Upper lobe of left lung (tissue), 6 donors: ENCODE measurements around the gene DLX6. TPM values are rescaled to one million over a fixed set of nuclear protein-coding genes. Genes with fewer than 3 reads are reported as not detected.

Source experiments
- ATAC-seq, 2 donors: fragments of 200-7000 bp; cut with Tn5 transposase; one replicate each; pipeline ENCODE4 v1.9.1; 2022; ENCODE audit warnings: mild to moderate bottlenecking in 2 of 2, moderate library complexity in 2 of 2; ENCODE audit not compliant: low FRiP score in 2 of 2
- DNase-seq, 2 donors: peaks; one replicate each; pipeline ENCODE4 v3.0.0-alpha.2; 2019 to 2020
- H3K27ac ChIP-seq, 4 donors: fragments of 200-600 bp; sonication (generic); one replicate each; pipeline ENCODE4 v1.5.1; 2016 to 2019
- H3K27me3 ChIP-seq, 4 donors: fragments of 200-600 bp; sonication (generic); one replicate each; pipeline ENCODE4 v1.5.1; 2017 to 2019
- H3K36me3 ChIP-seq, 4 donors: fragments of 200-600 bp; sonication (generic); one replicate each; pipeline ENCODE4 v1.5.1; 2016 to 2019
- H3K4me1 ChIP-seq, 4 donors: fragments of 200-600 bp; sonication (generic); one replicate each; pipeline ENCODE4 v1.5.1; 2018 to 2019
- H3K4me3 ChIP-seq, 4 donors: fragments of 200-600 bp; sonication (generic); one replicate each; pipeline ENCODE4 v1.5.1; 2017 to 2019; ENCODE audit warnings: mild to moderate bottlenecking in 2 of 4, moderate library complexity in 1 of 4
- H3K9me3 ChIP-seq, 4 donors: fragments of 200-600 bp; sonication (generic); one replicate each; pipeline ENCODE4 v1.5.1; 2018 to 2019
- EP300 ChIP-seq, 4 donors: sonication (generic); formaldehyde crosslinking; IDR thresholded peaks; one replicate each; pipeline ENCODE4 v1.5.1; 2017; ENCODE audit warnings: antibody characterized with exemption in 4 of 4, control low read depth in 2 of 4
- POLR2A ChIP-seq, 4 donors: fragments of 450-650 bp; IDR thresholded peaks; one replicate each; pipeline ENCODE4 v1.5.1; 2016 to 2017; ENCODE audit warnings: antibody characterized with exemption in 4 of 4, mild to moderate bottlenecking in 2 of 4
- POLR2AphosphoS5 ChIP-seq, 2 donors: sonication (generic); formaldehyde crosslinking; IDR thresholded peaks; one replicate each; pipeline ENCODE4 v1.5.1; 2017; ENCODE audit warnings: antibody characterized with exemption in 2 of 2
- WGBS, 2 donors: methylation state at CpG; one replicate each; pipeline ENCODE4 v1.1.5; 2017 to 2018; 5-methylcytosine and 5-hydroxymethylcytosine counted together
- small RNA-seq, 4 donors: library from RNA; depleted of rRNA; stranded (forward); fragments of <200 nt; gene quantifications; one replicate each; pipeline ENCODE3, GENCODE V24; 2016
- total RNA-seq, 6 donors: library from RNA; depleted of rRNA in 4 of 6; stranded (reverse); fragments of >200 nt in 4 of 6; gene quantifications; one replicate each; pipeline versions ENCODE4 v1.1.0 to v1.2.1, GENCODE V29; 2016 to 2021
- TF ChIP-seq, protein P1 (sequence below), 6 experiments: fragments of 450-650 bp in 4 of 6; fragments of 200-600 bp in 2 of 6; sonication (generic) in 2 of 6; IDR thresholded peaks; one replicate each; pipeline ENCODE4 v1.5.1; 2016 to 2019; ENCODE audit warnings: antibody characterized with exemption in 6 of 6
- donor health status: DM: no; HTN: no; CAD: no; lungs with moderate emphysema.
- donor health status: DM: no; HTN: yes; CAD: no; lungs with severe emphysema.

Gene DLX6
- total RNA-seq, 6 donors from 2014 or later, result not detected

DNA sequence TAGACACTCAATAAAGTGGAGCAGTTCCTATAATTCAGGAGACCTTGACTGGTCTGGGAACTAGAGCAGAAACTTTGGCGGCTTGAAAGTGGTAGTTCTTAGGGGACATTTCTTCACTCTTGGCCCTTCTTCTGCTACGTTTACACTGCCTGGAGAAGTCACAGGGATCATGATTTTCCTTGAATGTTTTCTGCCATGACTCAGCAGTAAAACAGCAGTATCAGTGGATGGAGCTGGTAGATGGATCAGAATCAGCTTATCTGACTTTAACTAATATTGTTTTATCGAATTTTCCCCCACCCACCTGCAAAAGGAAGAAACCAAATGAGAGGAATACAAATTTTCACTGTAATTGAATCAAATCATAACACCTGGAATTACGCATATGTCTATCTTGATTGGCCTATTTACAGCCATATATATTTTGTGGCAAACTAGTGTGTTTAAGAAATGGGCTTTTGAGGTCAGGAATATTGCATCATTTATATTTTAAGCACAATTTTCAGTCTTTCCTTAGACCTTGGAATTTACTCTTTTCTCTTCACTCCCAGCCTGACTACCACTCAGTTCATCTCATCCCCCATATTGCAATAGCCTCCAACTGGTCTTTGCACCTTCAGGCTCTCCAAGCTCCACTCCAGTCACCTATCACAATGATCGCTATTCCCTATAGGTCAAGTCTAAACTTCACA lies 34.2 kb downstream of the DLX6 start:
- ATAC-seq, result no peak
- H3K27ac ChIP-seq, result no peak overlapping the region
- no peaks in the 10 kb centered on the region for H3K27me3 ChIP-seq
- no peaks in the 10 kb centered on the region for H3K36me3 ChIP-seq
- 73 to 79% methylated on average over 5 of the region's 5 CpGs for WGBS, 2 donors
- no peaks in the 10 kb centered on the region for H3K9me3 ChIP-seq
- no peak for DNase-seq
- H3K4me3 ChIP-seq, result no peak overlapping the region
- no peak for TF ChIP-seq POLR2A (IDR thresholded peaks at IDR 0.05)
- no peak for TF ChIP-seq EP300 (IDR thresholded peaks at IDR 0.05)
- TF ChIP-seq, protein P1, sequence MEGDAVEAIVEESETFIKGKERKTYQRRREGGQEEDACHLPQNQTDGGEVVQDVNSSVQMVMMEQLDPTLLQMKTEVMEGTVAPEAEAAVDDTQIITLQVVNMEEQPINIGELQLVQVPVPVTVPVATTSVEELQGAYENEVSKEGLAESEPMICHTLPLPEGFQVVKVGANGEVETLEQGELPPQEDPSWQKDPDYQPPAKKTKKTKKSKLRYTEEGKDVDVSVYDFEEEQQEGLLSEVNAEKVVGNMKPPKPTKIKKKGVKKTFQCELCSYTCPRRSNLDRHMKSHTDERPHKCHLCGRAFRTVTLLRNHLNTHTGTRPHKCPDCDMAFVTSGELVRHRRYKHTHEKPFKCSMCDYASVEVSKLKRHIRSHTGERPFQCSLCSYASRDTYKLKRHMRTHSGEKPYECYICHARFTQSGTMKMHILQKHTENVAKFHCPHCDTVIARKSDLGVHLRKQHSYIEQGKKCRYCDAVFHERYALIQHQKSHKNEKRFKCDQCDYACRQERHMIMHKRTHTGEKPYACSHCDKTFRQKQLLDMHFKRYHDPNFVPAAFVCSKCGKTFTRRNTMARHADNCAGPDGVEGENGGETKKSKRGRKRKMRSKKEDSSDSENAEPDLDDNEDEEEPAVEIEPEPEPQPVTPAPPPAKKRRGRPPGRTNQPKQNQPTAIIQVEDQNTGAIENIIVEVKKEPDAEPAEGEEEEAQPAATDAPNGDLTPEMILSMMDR (IDR thresholded peaks at IDR 0.05), result no peak
- no peak for TF ChIP-seq POLR2AphosphoS5 (IDR thresholded peaks at IDR 0.05)
- no peaks in the 10 kb centered on the region for H3K4me1 ChIP-seq

DNA sequence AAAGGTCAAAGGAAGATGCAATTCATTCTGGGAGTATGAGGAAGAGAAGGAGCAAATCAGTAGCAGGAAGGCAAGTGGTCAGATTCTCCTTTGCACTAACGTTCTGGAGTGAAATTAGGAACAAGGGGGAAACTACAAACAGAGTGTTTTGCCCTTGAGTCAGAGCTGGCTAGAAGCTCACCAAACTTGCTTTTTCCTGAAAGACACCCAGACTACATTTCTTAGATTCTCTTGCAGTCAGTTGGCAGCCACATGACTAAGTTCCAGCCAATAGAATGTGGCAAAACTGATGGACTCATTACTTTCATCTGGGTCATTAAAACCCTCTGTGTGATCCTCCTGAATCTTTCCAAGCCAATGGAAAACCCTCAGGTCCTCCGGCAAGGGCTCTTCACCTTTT lies 37.9 kb downstream of the DLX6 start:
- WGBS, 2 donors, result 44 to 63% methylated on average over 2 of the region's 2 CpGs
- ATAC-seq, result no peak

More for the DNA sequence above, 37.9 kb downstream of the DLX6 start:
- H3K9me3 ChIP-seq, result no peaks in the 10 kb centered on the region
- H3K4me3 ChIP-seq, result no peak overlapping the region
- no peak overlapping the region for H3K27ac ChIP-seq
- no peak for TF ChIP-seq POLR2A (IDR thresholded peaks at IDR 0.05)
- DNase-seq, result no peak
- no peaks in the 10 kb centered on the region for H3K36me3 ChIP-seq
- H3K4me1 ChIP-seq, result no peaks in the 10 kb centered on the region
- H3K27me3 ChIP-seq, result no peaks in the 10 kb centered on the region

Small RNA genes lying within 50 kb of the gene (small RNA-seq; reads per million reads assigned to genes)
- 0 reads per million in 4 donors for gene RF01778
- 0 reads per million in 4 donors for gene RF01887
- gene RF01888, result 0 reads per million in 4 donors

Other genes starting within 250 kb of the DLX6 start
- not detected for gene DLX5, start 19.3 kb downstream of the DLX6 start, total RNA-seq
- 10 to 100 TPM in 1 of 6 donors, 1 to 10 TPM in 5; 2.1 to 10.3 (median 7.6) TPM for gene SDHAF3, start 112.1 kb downstream of the DLX6 start, total RNA-seq